ENCODE data around the gene KRTAP27-1.

KRTAP27-1 gene

DNA sequence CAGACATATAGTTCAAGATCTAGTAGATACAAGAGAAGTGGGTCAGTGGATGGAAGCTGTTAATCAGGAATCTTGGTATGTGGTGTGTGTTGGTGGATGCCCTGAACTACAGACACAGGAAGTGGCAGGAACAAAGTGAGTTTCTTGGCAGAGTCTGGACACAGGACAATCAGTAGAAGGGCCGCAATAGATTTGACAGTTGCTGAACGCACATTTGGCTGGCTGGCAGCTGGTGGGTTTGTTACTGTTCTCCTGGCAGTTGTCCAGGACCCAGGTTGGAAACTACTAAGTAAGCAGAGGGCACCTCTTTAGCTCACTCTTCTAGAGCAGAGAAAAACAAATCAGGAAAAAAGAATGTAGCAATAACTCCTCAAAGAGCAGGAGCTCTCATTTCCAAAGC lies 30.6 kb downstream of the KRTAP27-1 start:
- FAIRE-seq: no peak
- no peak for DNase-seq (ENCODE audit: extremely low spot score, insufficient read length, low read depth)

GRCh38 chr21:30305136-30305535 lies 32.4 kb downstream of the KRTAP27-1 start:
- DNase-seq (ENCODE audit: extremely low spot score, insufficient read length, low read depth) (no peak), FAIRE-seq (no peak)

DNA sequence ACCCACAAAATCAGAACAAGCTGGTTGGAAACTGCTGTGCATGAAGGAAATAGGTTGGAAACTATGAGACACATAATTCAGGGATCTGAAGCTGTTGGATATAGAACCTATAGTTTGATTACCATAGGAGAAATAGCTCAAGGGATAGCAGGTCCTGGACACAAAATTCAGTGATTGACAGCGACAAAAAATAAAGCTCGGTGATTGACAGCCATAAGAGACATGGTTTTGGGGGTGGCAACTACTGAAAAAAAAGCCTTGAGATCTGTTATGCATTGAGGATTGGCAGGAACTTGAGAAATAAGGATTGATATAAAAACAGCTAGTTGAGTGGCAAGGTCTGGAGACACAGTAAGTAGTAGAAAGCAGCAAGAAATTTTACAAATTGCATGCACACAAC lies 48.3 kb downstream of the KRTAP27-1 start, which contains the start of gene KRTAP25-1:
Gene KRTAP25-1 (minus strand): TSS at position 300 of the 400 bp plus-strand sequence. CDS start 24 bp downstream, at position 276.
- no peak for FAIRE-seq
- DNase-seq (ENCODE audit: extremely low spot score, insufficient read length, low read depth): no peak

Measured in GM18507 (cell line).